DND-41 (cell line): Measurements from ENCODE around the gene GOLIM4.

Experiments used
- ATAC-seq: fragments of 200-7000 bp; cut with Tn5 transposase; 3 replicates; pipeline ENCODE4 v1.9.1; 2021; ENCODE audit warnings: low read depth; ENCODE audit not compliant: insufficient read depth
- DNase-seq: peaks from one replicate; pipeline ENCODE4 v3.0.0-alpha.2; 2020
- H2AFZ ChIP-seq: 2 replicates; pipeline ENCODE4 v1.6.0; 2012; ENCODE audit warnings: low read depth, low read length
- H3K27ac ChIP-seq: 2 replicates; pipeline ENCODE4 v1.5.1; 2012; ENCODE audit warnings: low read length, inconsistent platforms
- H3K27me3 ChIP-seq: fragments of 200-600 bp; sonication (generic); 2 replicates; pipeline ENCODE4 v1.6.0; 2012; ENCODE audit warnings: low read length, mild to moderate bottlenecking, inconsistent platforms; ENCODE audit not compliant: insufficient read depth, poor library complexity
- H3K36me3 ChIP-seq: 2 replicates; pipeline ENCODE4 v1.5.1; 2012; ENCODE audit warnings: low read length, inconsistent platforms; ENCODE audit not compliant: insufficient read depth
- H3K4me1 ChIP-seq: 2 replicates; pipeline ENCODE4 v1.5.1; 2012; ENCODE audit warnings: mild to moderate bottlenecking, low read length; ENCODE audit not compliant: insufficient read depth
- H3K4me2 ChIP-seq: 2 replicates; pipeline ENCODE4 v1.6.0; 2012; ENCODE audit warnings: mild to moderate bottlenecking, moderate library complexity, low read length, inconsistent platforms; ENCODE audit not compliant: insufficient read depth
- H3K4me3 ChIP-seq, 2 experiments: fragments of 200-600 bp in 1 of 2; shearing (Covaris generic) in 1 of 2; 2 replicates each; pipeline ENCODE4 v1.5.1; 2012 to 2016; ENCODE audit warnings: inconsistent platforms in 2 of 2, low read length in 2 of 2, mild to moderate bottlenecking in 2 of 2, low read depth in 1 of 2, moderate library complexity in 1 of 2
- H3K79me2 ChIP-seq: 2 replicates; pipeline ENCODE4 v1.6.0; 2012; ENCODE audit warnings: low read length, inconsistent platforms; ENCODE audit not compliant: insufficient read depth
- H3K9ac ChIP-seq: 2 replicates; pipeline ENCODE4 v1.6.0; 2012; ENCODE audit warnings: low read depth, mild to moderate bottlenecking, inconsistent platforms, low read length, moderate library complexity
- H3K9me3 ChIP-seq: 2 replicates; pipeline ENCODE4 v1.5.1; 2012; ENCODE audit warnings: low read length, moderate library complexity, mild to moderate bottlenecking, inconsistent platforms; ENCODE audit not compliant: insufficient read depth, severe bottlenecking
- H4K20me1 ChIP-seq: 2 replicates; pipeline ENCODE4 v1.6.0; 2012; ENCODE audit warnings: low read length; ENCODE audit not compliant: insufficient read depth
- CTCF ChIP-seq: IDR thresholded peaks from 2 replicates; pipeline ENCODE4 v1.5.1; 2012; ENCODE audit warnings: borderline replicate concordance, low read length, moderate library complexity, mild to moderate bottlenecking; ENCODE audit not compliant: poor library complexity, severe bottlenecking; ENCODE audit errors: extremely low read depth
- EZH2 ChIP-seq: IDR thresholded peaks from 3 replicates; pipeline ENCODE4 v1.6.1; 2012; ENCODE audit warnings: borderline replicate concordance, low read depth, mild to moderate bottlenecking, moderate library complexity, low read length, inconsistent platforms; ENCODE audit not compliant: severe bottlenecking

The GOLIM4 gene

GRCh38 chr3:168029705-168030104 is 66.0 kb downstream of the GOLIM4 start:
- Histone ChIP-seq H3K9me3 (no peaks in the 10 kb centered on the region), H3K36me3 (no peaks in the 10 kb centered on the region)
- ATAC-seq: no peak

GRCh38 chr3:168028086-168028485 is 67.6 kb downstream of the GOLIM4 start:
- Histone ChIP-seq H3K79me2 (no peaks in the 10 kb centered on the region), H3K9ac (no peak overlapping the region), H2AFZ (no peak overlapping the region), H3K27me3 (no peaks in the 10 kb centered on the region), H3K4me3 (no peak overlapping the region), H3K9me3 (no peaks in the 10 kb centered on the region), H4K20me1 (no peaks in the 10 kb centered on the region), H3K4me2 (no peak overlapping the region), H3K27ac (no peak overlapping the region), H3K36me3 (no peaks in the 10 kb centered on the region), H3K4me1 (no peaks in the 10 kb centered on the region)
- TF ChIP-seq CTCF: no peak
- no peak for TF ChIP-seq EZH2
- ATAC-seq (no peak), DNase-seq (no peak)

More at GRCh38 chr3:168029705-168030104, 66.0 kb downstream of the GOLIM4 start:
- Histone ChIP-seq H3K79me2 (no peaks in the 10 kb centered on the region), H3K27me3 (no peaks in the 10 kb centered on the region), H3K9ac (no peak overlapping the region), H2AFZ (no peak overlapping the region), H3K4me3 (no peak overlapping the region), H4K20me1 (no peaks in the 10 kb centered on the region), H3K4me1 (no peaks in the 10 kb centered on the region), H3K27ac (no peak overlapping the region), H3K4me2 (no peak overlapping the region)
- no peak for DNase-seq
- TF ChIP-seq CTCF (no peak), EZH2 (no peak)

- Histone ChIP-seq H3K9me3 (no peaks in the 10 kb centered on the region), H3K4me3 (no peak overlapping the region), H4K20me1 (no peaks in the 10 kb centered on the region), H3K9ac (no peak overlapping the region), H3K79me2 (no peaks in the 10 kb centered on the region), H3K4me1 (no peaks in the 10 kb centered on the region), H3K4me2 (no peak overlapping the region), H2AFZ (no peak overlapping the region), H3K27ac (no peak overlapping the region), H3K27me3 (no peaks in the 10 kb centered on the region), H3K36me3 (no peaks in the 10 kb centered on the region)
- ATAC-seq (no peak), DNase-seq (no peak)
- TF ChIP-seq CTCF (no peak), EZH2 (no peak)
These were observed 69.0 kb downstream of the GOLIM4 start for GRCh38 chr3:168026764-168027163.

- H3K79me2 ChIP-seq: no peaks in the 10 kb centered on the region
These were observed 70.6 kb downstream of the GOLIM4 start for GRCh38 chr3:168025076-168025475.

More at GRCh38 chr3:168025076-168025475, 70.6 kb downstream of the GOLIM4 start:
- Histone ChIP-seq H3K27me3 (no peaks in the 10 kb centered on the region), H3K4me3 (no peak overlapping the region), H3K9ac (no peak overlapping the region), H3K4me1 (no peaks in the 10 kb centered on the region), H2AFZ (no peak overlapping the region), H3K36me3 (no peaks in the 10 kb centered on the region), H3K4me2 (no peak overlapping the region), H3K9me3 (no peaks in the 10 kb centered on the region), H4K20me1 (no peaks in the 10 kb centered on the region), H3K27ac (no peak overlapping the region)
- ATAC-seq (no peak), DNase-seq (no peak)
- TF ChIP-seq EZH2: no peak
- TF ChIP-seq CTCF: no peak
